HG03196 (cell line): ENCODE results near the gene KDM4B.

Source experiments
- ATAC-seq: cut with Tn5 transposase; IDR thresholded peaks from one replicate; pipeline ENCODE4 v1.9.1; 2021; ENCODE audit not compliant: unreplicated experiment

Gene KDM4B

GRCh38 chr19:5132206-5132560 lies 163.3 kb downstream of the KDM4B start:
- ATAC-seq: no peak

GRCh38 chr19:5132698-5133651 lies 164.1 kb downstream of the KDM4B start:
- no peak for ATAC-seq

- no peak for ATAC-seq
Observed at GRCh38 chr19:5133986-5134595, 165.2 kb downstream of the KDM4B start.

GRCh38 chr19:5134691-5135090 lies 165.8 kb downstream of the KDM4B start:
- ATAC-seq: no peak

GRCh38 chr19:5136073-5136855 lies 167.4 kb downstream of the KDM4B start:
- ATAC-seq: no peak

- no peak for ATAC-seq
Observed at GRCh38 chr19:5137114-5137513, 168.2 kb downstream of the KDM4B start.

GRCh38 chr19:5137571-5138124 lies 168.7 kb downstream of the KDM4B start:
- ATAC-seq: no peak

- ATAC-seq: peak; percentile 43
Observed at GRCh38 chr19:5138606-5139582, 170.0 kb downstream of the KDM4B start.

DNA sequence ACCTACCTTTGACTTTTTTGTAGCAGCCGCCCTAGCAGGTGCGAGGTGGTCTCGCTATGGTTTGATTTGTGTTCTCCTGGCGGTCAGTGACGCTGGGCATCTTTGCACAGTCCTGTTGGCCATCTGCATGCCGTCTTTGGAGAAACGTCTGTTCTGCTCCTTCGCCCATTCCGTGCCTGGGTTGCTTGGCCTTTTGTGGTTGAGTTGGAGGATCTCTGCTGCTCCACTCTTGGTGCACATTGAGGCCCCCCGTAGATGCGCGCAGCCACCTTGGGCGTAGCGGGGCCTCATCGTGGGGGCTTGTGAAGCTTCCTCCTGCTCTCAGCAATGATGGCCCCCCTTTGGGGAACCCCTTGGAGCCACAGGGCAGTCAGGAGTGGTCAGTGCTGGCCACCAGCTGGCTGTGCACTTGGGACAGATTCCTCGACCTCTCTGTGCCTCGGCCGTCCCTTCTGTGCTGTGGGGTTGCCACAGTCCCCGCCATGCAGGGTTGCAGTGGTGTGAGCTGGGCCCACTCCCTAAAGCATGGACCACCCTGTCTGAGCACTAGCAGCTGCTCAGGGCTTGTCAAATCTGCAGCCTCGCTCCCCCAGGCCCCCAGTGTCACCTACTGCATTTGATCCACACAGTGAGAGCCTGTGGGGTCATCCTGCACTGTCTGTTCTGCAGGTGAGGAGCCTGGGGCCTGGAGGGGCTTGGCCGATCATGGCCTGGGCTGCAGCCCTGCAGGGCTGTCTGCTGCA lies 170.8 kb downstream of the KDM4B start:
- no peak for ATAC-seq

DNA sequence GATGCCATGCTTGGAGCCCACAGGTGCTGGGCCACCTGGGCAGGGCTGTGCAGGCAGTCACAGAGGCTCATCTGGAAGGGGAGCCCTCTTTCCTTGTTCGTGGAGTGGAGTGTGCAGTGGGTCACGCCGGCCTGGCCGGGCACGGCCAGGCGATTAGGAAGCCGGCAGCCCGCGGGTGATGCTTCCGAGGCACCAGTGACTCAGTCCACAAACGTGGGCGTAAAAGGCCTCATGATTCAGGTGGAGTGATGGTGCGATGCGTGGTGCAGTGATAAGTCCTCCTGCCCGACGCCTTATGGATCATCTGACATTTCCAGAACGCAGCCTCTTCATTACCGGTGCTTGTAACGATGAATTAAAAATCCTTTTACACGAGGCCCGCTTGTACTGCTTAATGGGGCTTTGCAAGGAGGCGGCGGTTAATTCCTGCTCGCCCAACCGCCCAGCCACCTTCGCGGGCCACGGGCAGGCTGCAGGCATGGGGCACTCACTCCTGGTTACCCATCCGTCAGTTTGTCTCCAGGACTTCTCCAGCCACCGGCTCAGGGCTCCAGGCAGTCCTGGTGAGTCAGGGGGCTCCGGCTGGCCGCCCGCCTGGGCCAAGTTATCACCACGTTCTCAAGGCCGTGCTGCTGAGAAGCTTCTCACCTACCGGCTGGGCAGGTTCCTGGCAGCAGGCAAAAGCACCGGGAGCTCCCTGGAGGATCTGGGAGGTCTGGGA lies 172.4 kb downstream of the KDM4B start:
- ATAC-seq: no peak

DNA sequence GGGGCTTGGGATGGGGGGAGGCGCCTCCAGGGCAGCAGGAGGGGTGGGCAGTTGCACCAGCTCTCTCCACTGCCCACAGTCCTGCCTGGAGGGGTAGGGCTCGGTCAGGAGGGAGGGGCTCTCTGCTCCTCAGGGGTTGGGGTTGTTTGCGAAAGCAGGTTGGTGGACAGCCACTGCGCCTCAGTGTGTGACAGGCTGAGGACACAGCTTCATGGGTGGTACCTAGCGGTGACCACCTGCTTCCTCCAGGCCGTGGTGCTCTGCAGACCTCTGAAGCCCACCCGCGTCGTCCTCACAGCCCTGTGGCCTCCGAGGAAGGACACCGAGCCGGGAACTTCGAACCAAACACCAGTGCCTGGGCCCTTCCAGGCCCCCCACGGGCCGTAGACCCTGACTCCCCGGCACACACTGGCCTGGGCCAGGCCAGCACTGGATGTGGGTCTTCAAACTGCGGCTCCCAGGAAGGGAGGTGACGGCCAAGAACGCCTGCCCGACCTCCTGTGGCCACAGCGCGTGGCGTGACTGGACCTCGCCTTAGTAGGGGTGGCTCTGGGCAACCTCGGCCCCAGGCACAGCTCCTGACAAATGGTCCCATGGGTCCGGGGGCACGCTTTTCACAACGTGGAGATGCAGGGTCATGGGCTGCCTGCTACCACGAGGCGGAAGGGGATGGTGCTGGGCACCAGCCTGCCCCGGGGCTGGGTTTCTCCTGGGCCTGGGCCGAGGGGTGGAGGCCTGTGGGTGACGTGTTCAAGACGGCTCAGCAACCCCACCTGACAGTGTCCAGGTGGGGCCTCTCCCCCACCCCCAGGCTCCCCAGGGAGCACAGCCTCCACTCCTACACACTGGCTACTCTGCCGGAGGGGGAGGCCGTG lies 173.2 kb downstream of the KDM4B start:
- no peak for ATAC-seq

DNA sequence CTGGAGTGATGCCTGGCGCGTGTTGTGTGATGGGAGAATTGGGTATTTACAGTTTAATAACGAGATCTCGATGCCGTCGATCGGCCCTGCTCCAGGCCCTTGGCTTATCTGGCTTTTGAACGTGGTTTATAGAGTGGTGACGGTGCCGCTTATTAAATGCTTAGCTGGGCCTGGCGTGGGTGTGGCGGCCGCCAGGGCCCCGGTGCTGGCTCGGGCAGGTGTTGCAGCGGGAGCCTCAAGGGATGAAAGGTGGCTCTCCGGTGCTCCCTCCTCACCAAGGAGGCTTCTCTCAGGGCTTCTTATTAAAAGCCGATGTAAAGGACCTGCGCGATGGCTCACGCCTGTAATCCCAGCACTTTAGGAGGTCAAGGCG lies 173.8 kb downstream of the KDM4B start:
- no peak for ATAC-seq

- no peak for ATAC-seq
Observed at GRCh38 chr19:5143471-5144411, 174.8 kb downstream of the KDM4B start.

DNA sequence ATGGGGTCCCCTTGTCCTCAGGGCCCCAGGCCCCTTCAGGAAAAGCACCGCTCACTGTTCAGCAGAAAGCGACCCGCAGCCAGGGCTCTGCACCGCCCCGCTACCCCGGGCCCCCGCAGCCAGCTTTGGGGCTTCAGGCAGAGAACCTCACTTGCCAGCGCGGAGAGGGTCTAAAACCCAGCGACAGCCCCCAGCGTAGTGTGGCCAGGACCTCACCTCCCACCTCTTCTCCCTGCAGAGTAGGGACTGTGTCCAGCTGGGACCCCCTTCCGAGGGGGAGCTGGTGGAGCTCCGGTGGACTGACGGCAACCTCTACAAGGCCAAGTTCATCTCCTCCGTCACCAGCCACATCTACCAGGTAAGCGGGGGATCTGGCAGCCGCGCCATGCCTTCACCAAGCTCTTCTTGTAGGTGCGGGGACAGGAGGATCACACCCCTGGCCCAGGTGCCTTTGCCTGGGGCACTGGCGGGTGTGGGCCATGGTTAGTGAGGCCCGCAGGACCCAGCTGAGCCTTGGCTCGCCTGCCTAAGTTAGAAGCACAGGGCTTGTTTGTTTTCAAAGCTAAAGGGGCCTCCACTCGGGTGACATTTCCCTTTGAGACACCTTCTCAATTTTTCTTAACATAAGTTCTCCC lies 175.7 kb downstream of the KDM4B start:
- no peak for ATAC-seq

GRCh38 chr19:5145521-5146511 lies 176.9 kb downstream of the KDM4B start:
- no peak for ATAC-seq
